CD14-positive monocyte (primary cell): ENCODE measurements around the gene JAK2. TPM values are rescaled to one million over a fixed set of nuclear protein-coding genes. Genes with fewer than 3 reads are reported as not detected.

Experiments used
- DNase-seq, 3 donors: peaks; one replicate each; pipeline ENCODE4 v3.0.0-alpha.2; 2011 to 2022
- H2AFZ ChIP-seq: 2 replicates; pipeline ENCODE4 v1.6.0; 2012; ENCODE audit warnings: mild to moderate bottlenecking, low read depth, low read length, inconsistent platforms; ENCODE audit not compliant: insufficient read depth, poor library complexity, severe bottlenecking
- H3K27ac ChIP-seq, 2 donors: 1 replicate in 1 of 2; 2 replicates in 1 of 2; pipeline ENCODE4 v1.5.1; 2012 to 2013; ENCODE audit warnings: low read length in 2 of 2, control low read depth in 1 of 2, inconsistent platforms in 1 of 2, low read depth in 1 of 2, mild to moderate bottlenecking in 1 of 2
- H3K27me3 ChIP-seq, 2 donors: one replicate each; pipeline versions ENCODE4 v1.6.0 to v1.6.1; 2011 to 2013; ENCODE audit warnings: low read length in 2 of 2; ENCODE audit not compliant: control insufficient read depth in 2 of 2, insufficient read depth in 2 of 2
- H3K36me3 ChIP-seq, 2 donors: replicated peaks in 1 of 2; 1 replicate in 1 of 2; 2 replicates in 1 of 2; pipeline versions ENCODE4 v1.5.1 to v1.6.1; 2012 to 2013; ENCODE audit warnings: low read length in 2 of 2, control low read depth in 1 of 2, inconsistent platforms in 1 of 2, mild to moderate bottlenecking in 1 of 2; ENCODE audit not compliant: insufficient read depth in 2 of 2, control insufficient read depth in 1 of 2
- H3K4me1 ChIP-seq, 2 donors: 1 replicate in 1 of 2; 2 replicates in 1 of 2; pipeline versions ENCODE4 v1.5.1 to v1.6.1; 2012 to 2013; ENCODE audit warnings: low read length in 2 of 2, control low read depth in 1 of 2, inconsistent platforms in 1 of 2, mild to moderate bottlenecking in 1 of 2, moderate library complexity in 1 of 2; ENCODE audit not compliant: insufficient read depth in 2 of 2, control insufficient read depth in 1 of 2
- H3K4me2 ChIP-seq: replicated peaks from 2 replicates; pipeline ENCODE3; 2012; ENCODE audit warnings: low read length, moderate library complexity, mild to moderate bottlenecking; ENCODE audit not compliant: poor library complexity, severe bottlenecking; ENCODE audit errors: extremely low read depth
- H3K4me3 ChIP-seq, 3 experiments: fragments of 200-600 bp in 1 of 3; sonication (generic) in 1 of 3; replicated peaks in 1 of 3; 1 replicate in 2 of 3; 2 replicates in 1 of 3; pipeline ENCODE4 v1.5.1; 2011 to 2013; ENCODE audit warnings: low read length in 3 of 3, mild to moderate bottlenecking in 3 of 3, control low read depth in 2 of 3, low read depth in 2 of 3, inconsistent platforms in 1 of 3, moderate library complexity in 1 of 3
- H3K79me2 ChIP-seq: 2 replicates; pipeline ENCODE4 v1.6.0; 2012; ENCODE audit warnings: mild to moderate bottlenecking, control low read depth, inconsistent platforms, low read length, moderate library complexity; ENCODE audit not compliant: insufficient read depth
- H3K9ac ChIP-seq: 2 replicates; pipeline ENCODE4 v1.6.0; 2017; ENCODE audit warnings: low read length, mild to moderate bottlenecking; ENCODE audit not compliant: insufficient read depth, poor library complexity, severe bottlenecking
- H3K9me3 ChIP-seq, 2 donors: replicated peaks in 1 of 2; 1 replicate in 1 of 2; 2 replicates in 1 of 2; pipeline versions ENCODE4 v1.5.1 to v1.6.1; 2012 to 2013; ENCODE audit warnings: low read length in 2 of 2, control low read depth in 1 of 2; ENCODE audit not compliant: control insufficient read depth in 1 of 2, insufficient read depth in 1 of 2
- H4K20me1 ChIP-seq: 2 replicates; pipeline ENCODE4 v1.6.0; 2012; ENCODE audit warnings: mild to moderate bottlenecking, low read length, control low read depth, moderate library complexity; ENCODE audit not compliant: insufficient read depth
- H3K27ac Mint-ChIP-seq, 7 donors: one replicate each; pipeline ENCODE4 v1.8.0; 2020; ENCODE audit warnings: mild to moderate bottlenecking in 7 of 7, mixed read lengths in 7 of 7, moderate library complexity in 6 of 7, inconsistent platforms in 2 of 7
- H3K27me3 Mint-ChIP-seq, 3 donors: one replicate each; pipeline ENCODE4 v1.8.0; 2021 to 2022; ENCODE audit warnings: low read depth in 3 of 3, mild to moderate bottlenecking in 3 of 3, mixed read lengths in 3 of 3, moderate library complexity in 3 of 3, inconsistent platforms in 1 of 3
- H3K36me3 Mint-ChIP-seq, 2 donors: one replicate each; pipeline ENCODE4 v1.8.0; 2020; ENCODE audit warnings: mixed read lengths in 2 of 2, inconsistent platforms in 1 of 2, mild to moderate bottlenecking in 1 of 2
- H3K4me1 Mint-ChIP-seq: one replicate; pipeline ENCODE4 v1.8.0; 2020; ENCODE audit warnings: mild to moderate bottlenecking, mixed read lengths
- H3K4me3 Mint-ChIP-seq, 2 donors: one replicate each; pipeline ENCODE4 v1.8.0; 2020; ENCODE audit warnings: mild to moderate bottlenecking in 2 of 2, mixed read lengths in 2 of 2, moderate library complexity in 1 of 2
- H3K9me3 Mint-ChIP-seq, 7 donors: one replicate each; pipeline ENCODE4 v1.8.0; 2020 to 2022; ENCODE audit warnings: mixed read lengths in 7 of 7, mild to moderate bottlenecking in 6 of 7, moderate library complexity in 6 of 7, inconsistent platforms in 2 of 7
- CTCF ChIP-seq: fragments of 200-600 bp; IDR thresholded peaks from one replicate; pipeline ENCODE4 v1.8.0; 2022; ENCODE audit warnings: antibody characterized with exemption, mild to moderate bottlenecking
- WGBS: methylation state at CpG from one replicate; pipeline ENCODE4 v1.1.5; 2013; ENCODE audit warnings: missing lambda C conversion rate; ENCODE audit not compliant: insufficient coverage; 5-methylcytosine and 5-hydroxymethylcytosine counted together
- intact Hi-C, 2 donors: fragments of 100-400 bp; cut with micrococcal nuclease; formaldehyde crosslinking; loops; one replicate each; pipeline versions ENCODE4 v1.15.0 to v1.15.1; 2023
- polyA plus RNA-seq, 3 donors: library from polyadenylated mRNA; depleted of rRNA in 1 of 3; unstranded in 2 of 3; stranded (reverse) in 1 of 3; fragments of 300-500 nt in 2 of 3; fragments of >200 nt in 1 of 3; fragmentation: Illumina TruSeq in 2 of 3; gene quantifications; 1 replicate in 2 of 3; 2 replicates in 1 of 3; pipeline ENCODE4 v1.2.3, GENCODE V29; 2012 to 2021

The JAK2 gene
- polyA plus RNA-seq, 3 donors: 23.5 to 34.7 (median 33.0) TPM

- Histone ChIP-seq H4K20me1 (no peaks in the 10 kb centered on the region), H3K36me3 (no peaks in the 10 kb centered on the region), H3K9ac (no peak overlapping the region), H2AFZ (peak overlapping the region; percentile 20), H3K79me2 (peaks cover 7% of the 10 kb centered on the region), H3K4me2 (peak overlapping the region; percentile 17), H3K4me3 (peak overlapping the region in 1 of 3 experiments; percentile 39), H3K4me1 (peaks cover 48 to 52% of the 10 kb centered on the region in 2 donors), H3K9me3 (no peaks in the 10 kb centered on the region), H3K27ac (peak overlapping the region; percentile 43 to 79), H3K27me3 (no peaks in the 10 kb centered on the region)
- Mint-ChIP-seq H3K36me3 (no peaks in the 10 kb centered on the region), H3K9me3 (no peaks in the 10 kb centered on the region), H3K4me1 (peaks cover 48% of the 10 kb centered on the region), H3K4me3 (peak overlapping the region in 1 of 2 donors; percentile 33), H3K27ac (peak overlapping the region; percentile 52 to 91 (median 84)), H3K27me3 (peaks cover 0 to 2% (median 0%) of the 10 kb centered on the region in 3 donors)
- intact Hi-C loops: loop anchor here (10.0 kb wide), 4 partner anchors 185 to 645 kb away; partner anchors contain the start of genes CD274 (in 1 of the 2), CDC37L1 (in 1 of the 2), RCL1 (in 1 of the 2) and RIC1 (in 1 of the 2)
- TF ChIP-seq CTCF: no peak
- no CpG with 5 or more reads among the region's 4 CpGs for WGBS
- peak; percentile 34 to 57 (median 49) for DNase-seq
These were observed 4.9 kb upstream of the JAK2 start for GRCh38 chr9:4980086-4980727.

- DNase-seq: peak; percentile 42 to 76 (median 73)
- Mint-ChIP-seq H3K9me3 (no peaks in the 10 kb centered on the region), H3K4me3 (peak overlapping the region in 1 of 2 donors; percentile 31), H3K27me3 (peaks cover 0 to 2% (median 0%) of the 10 kb centered on the region in 3 donors), H3K27ac (peak overlapping the region; percentile 89 to 99 (median 97)), H3K4me1 (peaks cover 58% of the 10 kb centered on the region), H3K36me3 (peaks cover 4% of the 10 kb centered on the region in 2 donors)
- no CpG with 5 or more reads among the region's 2 CpGs for WGBS
- H3K9me3 ChIP-seq: no peaks in the 10 kb centered on the region
- peaks cover 21% of the 10 kb centered on the region for H4K20me1 ChIP-seq
- no peak overlapping the region for H2AFZ ChIP-seq
- intact Hi-C loops: loop anchor here (2.0 to 10.0 kb wide), 5 partner anchors 44 to 642 kb away; partner anchors contain the start of genes CD274 (in 1 of the 2), CDC37L1 (in 1 of the 2), RCL1 (in 1 of the 2) and RIC1 (in 1 of the 2)
- H3K4me2 ChIP-seq: peak overlapping the region; percentile 96
- peaks cover 61 to 70% of the 10 kb centered on the region in 2 donors for H3K4me1 ChIP-seq
- no peak for TF ChIP-seq CTCF
- peak overlapping the region in 1 of 3 experiments; percentile 96 for H3K4me3 ChIP-seq
- H3K27me3 ChIP-seq: no peaks in the 10 kb centered on the region
- peaks cover 0 to under 1% of the 10 kb centered on the region in 2 donors for H3K36me3 ChIP-seq
- peaks cover 34% of the 10 kb centered on the region for H3K79me2 ChIP-seq
- no peak overlapping the region for H3K9ac ChIP-seq
- H3K27ac ChIP-seq: peak overlapping the region in 1 of 2 donors; percentile 96
These were observed 2.2 kb upstream of the JAK2 start for GRCh38 chr9:4982721-4983482.
